MM.1S (cell line): ENCODE results near the gene SCO1.

Source experiments
- DNase-seq: peaks from one replicate; pipeline ENCODE4 v3.0.0-alpha.2; 2015
- H2AFZ ChIP-seq: fragments of 300-600 bp; sonication (generic); 2 replicates; pipeline ENCODE4 v1.6.0; 2016; ENCODE audit warnings: antibody characterized with exemption, low read length
- H3F3A ChIP-seq: fragments of 300-600 bp; sonication (generic); 2 replicates; pipeline ENCODE4 v1.6.1; 2016; ENCODE audit warnings: mild to moderate bottlenecking, antibody characterized with exemption, low read length, moderate library complexity, mixed read lengths; ENCODE audit not compliant: insufficient read depth
- H3K27ac ChIP-seq: fragments of 300-600 bp; sonication (generic); 2 replicates; pipeline ENCODE4 v1.5.1; 2016; ENCODE audit warnings: mild to moderate bottlenecking, low read length
- H3K27me3 ChIP-seq: fragments of 300-600 bp; sonication (generic); replicated peaks from 2 replicates; pipeline ENCODE4 v1.6.0; 2016; ENCODE audit warnings: low read length; ENCODE audit not compliant: insufficient read depth
- H3K36me3 ChIP-seq: fragments of 300-600 bp; sonication (generic); replicated peaks from 2 replicates; pipeline ENCODE4 v1.6.1; 2016; ENCODE audit warnings: mild to moderate bottlenecking, low read length, mixed read lengths; ENCODE audit not compliant: insufficient read depth
- H3K4me1 ChIP-seq: fragments of 300-600 bp; sonication (generic); 2 replicates; pipeline ENCODE4 v1.6.1; 2016; ENCODE audit warnings: low read length, mixed read lengths
- H3K4me2 ChIP-seq: fragments of 300-600 bp; sonication (generic); 2 replicates; pipeline ENCODE4 v1.6.0; 2016; ENCODE audit warnings: low read depth, low read length
- H3K4me3 ChIP-seq: fragments of 300-600 bp; sonication (generic); 2 replicates; pipeline ENCODE4 v1.5.1; 2016; ENCODE audit warnings: low read length, mixed read lengths
- H3K79me2 ChIP-seq: fragments of 300-600 bp; sonication (generic); 2 replicates; pipeline ENCODE4 v1.6.1; 2016; ENCODE audit warnings: mixed run types, low read length, mixed read lengths
- H3K9ac ChIP-seq: fragments of 300-600 bp; sonication (generic); 2 replicates; pipeline ENCODE4 v1.6.1; 2016; ENCODE audit warnings: low read length, mixed read lengths
- H3K9me2 ChIP-seq: fragments of 300-600 bp; sonication (generic); replicated peaks from 2 replicates; pipeline ENCODE4 v1.6.1; 2016; ENCODE audit warnings: mild to moderate bottlenecking, low read length, mixed read lengths; ENCODE audit not compliant: insufficient read depth
- H3K9me3 ChIP-seq: fragments of 300-600 bp; sonication (generic); replicated peaks from 2 replicates; pipeline ENCODE4 v1.6.1; 2016; ENCODE audit warnings: mild to moderate bottlenecking, low read length, mixed read lengths; ENCODE audit not compliant: insufficient read depth
- H4K20me1 ChIP-seq: fragments of 300-600 bp; sonication (generic); 2 replicates; pipeline ENCODE4 v1.6.1; 2016; ENCODE audit warnings: mild to moderate bottlenecking, low read length, moderate library complexity, mixed read lengths; ENCODE audit not compliant: insufficient read depth
- CTCF ChIP-seq: fragments of 300-600 bp; sonication (generic); IDR thresholded peaks from 2 replicates; pipeline ENCODE4 v1.5.1; 2016; ENCODE audit warnings: antibody characterized with exemption, low read length, mixed read lengths
- EZH2 ChIP-seq: fragments of 300-600 bp; sonication (generic); optimal IDR thresholded peaks from 2 replicates; pipeline ENCODE3; 2017; ENCODE audit warnings: low read depth, mild to moderate bottlenecking, antibody characterized with exemption, low read length, mixed read lengths
- EZH2phosphoT487 ChIP-seq: fragments of 300-600 bp; sonication (generic); IDR thresholded peaks from 2 replicates; pipeline ENCODE4 v1.6.1; 2018; ENCODE audit warnings: antibody characterized with exemption, low read length

Gene SCO1

DNA sequence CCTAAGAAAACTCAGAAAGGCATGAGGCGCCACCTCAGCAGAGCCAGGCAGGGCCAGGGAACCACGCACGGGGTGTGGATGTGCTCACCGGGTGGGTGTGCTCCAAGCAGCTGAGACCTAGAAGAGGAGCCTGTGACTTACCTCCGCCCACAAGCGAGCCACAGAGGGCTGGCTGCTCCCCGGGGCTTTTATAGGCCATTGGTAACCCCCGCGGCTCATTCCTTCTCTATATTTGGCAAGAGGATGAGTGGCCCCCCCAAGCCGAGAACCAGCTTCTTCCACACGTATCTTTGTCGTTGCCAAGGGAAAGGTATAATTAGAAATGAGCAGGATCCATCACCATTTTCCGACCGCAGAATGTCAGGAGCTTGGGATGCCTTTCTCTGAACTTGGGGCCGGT lies 40.2 kb downstream of the SCO1 start, which contains the start of gene MYH3:
TSS of gene MYH3 (minus strand) at position 162 of the 400 bp plus-strand sequence. CDS start 2,245 bp downstream, outside the sequence.
- TF ChIP-seq EZH2phosphoT487, result no peak
- no peak for TF ChIP-seq EZH2
- no peak for TF ChIP-seq CTCF
- H3K36me3 ChIP-seq, result no peaks in the 10 kb centered on the region
- no peak within 1 kb of the TSS for H3K4me3 ChIP-seq
- no peak within 1 kb of the TSS for H3K27ac ChIP-seq
- H4K20me1 ChIP-seq, result no peaks in the 10 kb centered on the region
- H3K9me3 ChIP-seq, result no peaks in the 10 kb centered on the region
- H3F3A ChIP-seq, result no peaks in the 10 kb centered on the region
- H3K4me2 ChIP-seq, result no peak within 1 kb of the TSS
- H3K79me2 ChIP-seq, result no peaks in the 10 kb centered on the region
- H3K9me2 ChIP-seq, result no peaks in the 10 kb centered on the region
- no peaks in the 10 kb centered on the region for H3K27me3 ChIP-seq
- no peak within 1 kb of the TSS for H3K9ac ChIP-seq
- DNase-seq, result no peak
- H2AFZ ChIP-seq, result no peak within 1 kb of the TSS
- H3K4me1 ChIP-seq, result no peaks in the 10 kb centered on the region

GRCh38 chr17:10653987-10654386 lies 43.3 kb downstream of the SCO1 start:
- Histone ChIP-seq H3K27ac (no peak overlapping the region), H2AFZ (no peak overlapping the region), H3K4me3 (no peak overlapping the region), H3K9me3 (no peaks in the 10 kb centered on the region), H3K79me2 (no peaks in the 10 kb centered on the region), H3F3A (no peaks in the 10 kb centered on the region), H3K4me2 (no peak overlapping the region), H3K9ac (no peak overlapping the region), H3K4me1 (no peaks in the 10 kb centered on the region), H3K36me3 (no peaks in the 10 kb centered on the region), H3K27me3 (no peaks in the 10 kb centered on the region), H3K9me2 (no peaks in the 10 kb centered on the region), H4K20me1 (no peaks in the 10 kb centered on the region)
- no peak for DNase-seq
- no peak for TF ChIP-seq EZH2phosphoT487
- no peak for TF ChIP-seq CTCF
- TF ChIP-seq EZH2, result no peak

- Histone ChIP-seq H3K4me2 (no peak overlapping the region), H4K20me1 (no peaks in the 10 kb centered on the region), H3K9me2 (no peaks in the 10 kb centered on the region), H3K4me3 (no peak overlapping the region), H3K79me2 (no peaks in the 10 kb centered on the region), H3F3A (no peaks in the 10 kb centered on the region), H3K27ac (no peak overlapping the region), H3K36me3 (no peaks in the 10 kb centered on the region), H3K9ac (no peak overlapping the region), H3K27me3 (no peaks in the 10 kb centered on the region), H3K4me1 (no peaks in the 10 kb centered on the region), H3K9me3 (no peaks in the 10 kb centered on the region), H2AFZ (no peak overlapping the region)
- TF ChIP-seq CTCF, result no peak
- no peak for TF ChIP-seq EZH2phosphoT487
- TF ChIP-seq EZH2, result no peak
- DNase-seq, result no peak
Measured at GRCh38 chr17:10652984-10653659, 44.2 kb downstream of the SCO1 start.
